GM18507 (cell line): ENCODE results near the gene GPC5.
"Not testable (repeated sequence)": the region's sequence is repeated elsewhere in the genome, so short reads cannot be mapped to it uniquely, and the experiment has no call there.

Source experiments
- DNase-seq: peaks from one replicate; pipeline ENCODE4 v3.0.0; 2011; ENCODE audit warnings: low read depth; ENCODE audit not compliant: insufficient read length; ENCODE audit errors: extremely low spot score
- FAIRE-seq: peaks from 2 replicates; lab custom pipeline; 2011; peaks lifted over from hg19 to GRCh38; lab: Jason Lieb, UNC

The GPC5 gene

DNA sequence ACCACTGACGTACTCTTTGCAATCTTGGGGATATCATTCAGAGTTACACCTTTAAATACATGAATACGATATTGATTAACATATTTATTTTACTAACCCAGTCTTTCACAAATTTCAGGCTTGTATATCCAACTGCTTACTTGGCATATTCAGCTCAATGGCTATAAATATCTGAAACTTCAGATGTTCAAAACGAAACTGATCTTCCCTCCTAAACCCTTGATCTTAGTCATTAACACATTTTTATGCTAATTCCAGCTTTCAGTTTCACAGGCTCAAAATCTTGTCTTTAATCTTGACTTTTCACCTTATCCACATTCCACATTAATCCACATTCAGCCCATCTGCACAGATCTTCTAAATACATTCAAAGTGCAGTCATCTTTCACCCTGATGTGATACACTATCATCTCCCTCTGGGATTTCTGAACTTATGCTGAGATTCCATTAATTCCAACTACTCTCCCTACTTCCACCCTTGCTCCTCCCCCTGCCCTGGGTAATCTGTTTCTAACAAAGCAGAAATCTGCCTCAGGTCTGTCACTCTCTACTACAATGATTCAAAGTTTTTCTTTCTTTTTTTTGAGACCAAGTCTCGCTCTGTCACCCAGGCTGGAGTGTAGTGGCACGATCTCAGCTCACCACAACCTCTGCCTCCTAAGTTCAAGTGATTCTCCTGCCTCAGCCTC, 387.2 kb downstream of the GPC5 start:
- FAIRE-seq = no peak
- no peak for DNase-seq

GRCh38 chr13:91792054-91792453, 393.6 kb downstream of the GPC5 start:
- FAIRE-seq (no peak), DNase-seq (no peak)

DNA sequence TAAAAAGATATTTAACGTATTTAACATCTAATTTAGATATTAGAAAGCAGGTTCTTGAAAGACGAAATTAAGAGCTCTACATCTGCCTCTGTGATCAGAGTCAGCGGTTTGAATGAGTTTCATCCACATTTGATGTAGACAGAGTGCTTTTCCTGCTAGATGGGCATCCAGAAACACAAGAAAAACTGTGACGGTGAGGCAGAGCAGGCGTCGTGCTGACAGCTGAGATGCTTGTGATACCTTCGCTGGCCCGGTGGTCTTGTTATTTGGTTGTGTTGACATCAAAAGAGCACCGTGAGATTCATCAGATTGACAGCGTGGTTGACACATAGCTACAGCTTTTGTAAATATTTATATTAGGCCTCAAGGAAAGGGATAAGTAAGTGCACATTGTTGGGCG, 399.1 kb downstream of the GPC5 start:
- DNase-seq (no peak), FAIRE-seq (no peak)

GRCh38 chr13:91798338-91798737, 399.9 kb downstream of the GPC5 start:
- FAIRE-seq, DNase-seq: not testable (repeated sequence)

- not testable (repeated sequence) for FAIRE-seq, DNase-seq
These were observed 403.4 kb downstream of the GPC5 start for GRCh38 chr13:91801772-91802171.

DNA sequence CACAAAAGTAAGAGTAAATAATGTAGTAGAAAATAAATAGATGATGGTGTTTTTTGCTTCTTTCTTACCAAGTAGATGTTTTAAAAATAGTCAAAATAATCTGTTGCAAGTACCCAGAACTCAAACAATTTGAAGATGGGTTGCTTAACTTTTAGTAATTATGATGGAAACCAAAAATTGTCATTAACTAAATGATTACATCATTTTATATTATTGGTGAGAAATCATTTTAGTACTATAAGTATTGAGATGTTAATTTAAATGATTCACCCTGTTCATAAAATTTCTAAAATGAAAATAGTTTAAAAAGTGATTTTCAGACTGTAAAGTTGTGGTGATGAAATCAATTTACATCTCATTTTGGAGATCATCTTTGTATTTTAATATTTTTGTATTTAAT, 404.5 kb downstream of the GPC5 start:
- no peak for FAIRE-seq
- no peak for DNase-seq

GRCh38 chr13:91804724-91805123, 406.3 kb downstream of the GPC5 start:
- FAIRE-seq (no peak), DNase-seq (no peak)

DNA sequence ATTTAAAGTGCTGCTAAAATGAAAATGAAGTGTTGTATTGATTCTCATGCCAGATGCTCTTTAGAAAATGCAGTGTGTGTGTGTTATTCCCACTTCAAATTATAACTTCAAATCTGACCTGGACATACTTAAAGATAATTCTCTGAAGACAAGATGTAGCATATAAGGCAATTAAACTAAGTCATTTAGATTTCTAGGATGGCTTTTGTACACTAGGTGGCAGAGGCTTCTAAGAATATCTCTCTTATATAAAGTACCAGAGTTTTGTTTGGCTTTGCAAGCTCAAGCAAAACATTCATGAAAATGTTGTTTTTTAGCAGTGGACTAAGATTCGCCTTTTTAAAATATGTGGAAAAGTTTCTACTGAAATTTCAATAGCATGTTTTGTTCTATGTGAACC, 407.2 kb downstream of the GPC5 start:
- FAIRE-seq (no peak), DNase-seq (no peak)

GRCh38 chr13:91809161-91809560, 410.7 kb downstream of the GPC5 start:
- FAIRE-seq = no peak
- no peak for DNase-seq

- no peak for DNase-seq
- no peak for FAIRE-seq
These were observed 414.8 kb downstream of the GPC5 start for GRCh38 chr13:91813253-91813652.

GRCh38 chr13:91816263-91816807, 417.9 kb downstream of the GPC5 start:
- FAIRE-seq = no peak
- no peak for DNase-seq

GRCh38 chr13:91817250-91817649, 418.8 kb downstream of the GPC5 start:
- DNase-seq = no peak

DNA sequence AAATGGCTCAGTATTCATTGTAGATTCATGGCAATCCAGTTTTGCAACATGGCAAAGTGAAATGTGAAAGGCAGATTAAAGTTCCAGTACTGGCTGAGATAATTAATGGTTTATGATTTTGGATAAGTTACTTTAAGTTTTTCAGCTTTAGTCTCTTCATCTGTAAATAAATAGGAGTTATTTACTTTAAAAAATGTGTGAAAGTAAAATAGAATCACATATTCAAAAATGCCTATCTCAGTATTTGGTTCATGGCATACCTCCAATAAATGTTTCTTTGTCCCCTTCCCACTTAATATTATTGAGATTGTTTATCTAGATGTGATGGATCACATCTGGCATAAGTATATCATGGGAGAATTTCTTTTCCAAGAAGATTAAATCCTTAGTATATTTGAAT, 426.0 kb downstream of the GPC5 start:
- DNase-seq (no peak), FAIRE-seq (no peak)

More at GRCh38 chr13:91817250-91817649, 418.8 kb downstream of the GPC5 start:
- no peak for FAIRE-seq

DNA sequence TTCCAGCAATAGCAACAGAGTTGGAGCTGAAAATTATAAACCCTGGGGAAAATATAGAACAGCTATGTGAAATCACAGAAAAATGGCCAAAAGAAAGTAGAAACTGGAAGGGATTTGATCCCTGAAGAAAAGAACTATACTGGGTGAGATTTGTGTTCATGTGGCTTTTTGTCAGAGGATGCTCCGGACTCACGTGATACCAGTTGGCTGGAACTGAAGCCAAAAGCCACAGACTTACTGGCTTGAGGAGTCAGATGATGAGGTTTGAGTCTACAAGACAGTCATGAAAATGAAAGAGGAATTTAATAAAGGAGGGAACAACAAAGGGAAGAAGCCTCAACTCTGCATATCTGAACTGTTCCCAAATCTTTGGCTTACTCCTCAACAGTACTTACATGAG, 427.1 kb downstream of the GPC5 start:
- DNase-seq = no peak
- FAIRE-seq = no peak

DNA sequence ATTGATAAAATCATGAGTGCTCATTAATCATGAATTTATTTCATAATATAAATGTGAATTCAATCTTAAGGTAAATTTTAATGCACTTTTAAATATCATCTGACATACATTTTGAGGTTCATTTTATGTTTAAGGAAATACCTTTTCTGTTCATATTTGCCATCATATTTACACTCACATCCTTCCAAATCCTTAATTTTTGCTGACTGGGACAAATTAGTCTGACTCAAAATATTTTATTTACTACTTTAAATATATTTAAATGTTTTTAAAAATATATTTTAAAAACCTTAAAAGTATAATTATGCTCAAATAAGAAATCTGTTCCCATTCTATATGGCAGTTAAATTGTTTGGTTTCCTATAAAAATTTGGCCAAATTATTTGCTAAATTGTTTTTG, 438.1 kb downstream of the GPC5 start:
- no peak for FAIRE-seq
- no peak for DNase-seq

DNA sequence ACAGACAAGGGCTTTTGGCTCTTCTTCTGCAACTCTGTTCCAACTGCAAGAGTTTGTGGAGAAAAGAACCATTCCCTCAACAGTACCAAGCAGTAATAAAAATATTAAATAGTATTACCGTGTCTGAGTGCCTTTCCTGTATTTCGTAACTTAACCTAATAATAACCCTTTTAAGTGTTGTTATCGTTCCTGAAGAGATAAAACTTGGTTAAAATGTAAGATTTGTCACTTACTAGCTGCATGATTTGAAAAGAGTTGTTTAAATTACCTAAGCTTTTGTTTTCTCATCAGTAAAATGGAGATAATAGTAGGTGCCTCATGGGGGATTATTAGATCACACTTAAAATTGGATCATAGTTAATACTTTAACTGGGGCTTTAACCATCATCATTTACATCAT, 447.2 kb downstream of the GPC5 start:
- FAIRE-seq = no peak
- DNase-seq = no peak

- DNase-seq (no peak), FAIRE-seq (no peak)
These were observed 465.3 kb downstream of the GPC5 start for GRCh38 chr13:91863699-91864098.

GRCh38 chr13:91868351-91868750, 469.9 kb downstream of the GPC5 start:
- no peak for FAIRE-seq
- no peak for DNase-seq

DNA sequence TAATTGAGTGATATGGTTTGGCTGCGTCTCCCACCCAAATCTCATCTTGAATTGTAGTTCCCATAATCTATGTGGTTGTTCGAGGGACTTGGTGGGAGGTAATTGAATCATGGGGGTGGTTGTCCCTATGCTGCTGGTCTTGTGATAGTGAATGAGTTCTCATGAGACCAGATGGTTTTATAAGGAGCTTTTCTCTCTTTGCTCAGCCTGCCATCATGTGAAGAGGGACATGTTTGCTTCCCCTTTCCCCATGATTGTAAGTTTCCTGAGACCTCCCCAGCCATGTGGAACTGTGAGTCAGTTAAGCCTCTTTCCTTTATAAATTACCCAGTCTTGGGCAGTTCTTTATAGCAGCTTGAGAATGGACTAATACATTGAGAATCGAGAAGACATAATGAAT, 480.1 kb downstream of the GPC5 start:
- no peak for FAIRE-seq
- no peak for DNase-seq

- DNase-seq (no peak), FAIRE-seq (no peak)
These were observed 480.9 kb downstream of the GPC5 start for GRCh38 chr13:91879360-91879759.

DNA sequence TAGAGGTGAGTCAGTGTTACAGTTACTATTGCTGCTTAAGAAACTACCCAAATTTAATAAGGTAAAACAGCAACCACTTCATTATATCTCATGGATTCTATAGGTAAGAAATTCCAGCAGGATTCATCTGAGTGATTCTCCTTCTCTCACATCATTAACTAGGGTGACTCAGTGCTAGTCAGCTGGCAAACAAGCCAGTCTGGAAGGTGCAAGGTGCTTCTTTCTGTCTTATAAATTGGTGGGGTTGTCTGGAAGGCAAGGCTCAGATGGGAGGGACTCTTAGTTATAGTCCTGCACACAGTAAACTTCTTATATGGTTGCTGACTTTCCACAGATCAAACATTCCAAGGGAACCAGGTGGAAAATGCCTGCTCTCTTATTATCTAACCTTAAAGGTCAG, 484.5 kb downstream of the GPC5 start:
- DNase-seq = no peak
- no peak for FAIRE-seq

- no peak for DNase-seq
- FAIRE-seq = no peak
These were observed 491.2 kb downstream of the GPC5 start for GRCh38 chr13:91889641-91890040.
